GM23338 (cell line): ENCODE results near the gene BTBD9. TPM values are rescaled to one million over a fixed set of nuclear protein-coding genes. Genes with fewer than 3 reads are reported as not detected.

ENCODE experiments used
- ATAC-seq: fragments of 200-7000 bp; cut with Tn5 transposase; 3 replicates; pipeline ENCODE4 v1.9.1; 2020
- DNase-seq: peaks from one replicate; pipeline ENCODE4 v3.0.0-alpha.2; 2015; ENCODE audit warnings: low spot score
- H2AFZ ChIP-seq: fragments of 200-600 bp; sonication (generic); 2 replicates; pipeline ENCODE4 v1.8.0; 2016; ENCODE audit warnings: antibody characterized with exemption, mild to moderate bottlenecking, moderate library complexity
- H3F3A ChIP-seq: fragments of 200-600 bp; sonication (generic); replicated peaks from 2 replicates; pipeline ENCODE4 v1.8.0; 2017; ENCODE audit warnings: antibody characterized with exemption, mixed run types, low read depth
- H3K27ac ChIP-seq: fragments of 200-600 bp; sonication (generic); 2 replicates; pipeline ENCODE4 v1.6.1; 2016; ENCODE audit warnings: low read depth
- H3K27me3 ChIP-seq: fragments of 200-600 bp; sonication (generic); 2 replicates; pipeline ENCODE4 v1.8.0; 2016; ENCODE audit warnings: mild to moderate bottlenecking, mixed run types, moderate library complexity; ENCODE audit not compliant: insufficient read depth
- H3K36me3 ChIP-seq: fragments of 200-600 bp; sonication (generic); 2 replicates; pipeline ENCODE4 v1.8.0; 2016; ENCODE audit warnings: mild to moderate bottlenecking; ENCODE audit not compliant: insufficient read depth
- H3K4me1 ChIP-seq: fragments of 200-600 bp; sonication (generic); 2 replicates; pipeline ENCODE4 v1.8.0; 2016; ENCODE audit warnings: mild to moderate bottlenecking, moderate library complexity; ENCODE audit not compliant: insufficient read depth
- H3K4me2 ChIP-seq: fragments of 200-600 bp; sonication (generic); 2 replicates; pipeline ENCODE4 v1.7.1; 2017; ENCODE audit warnings: mixed run types
- H3K4me3 ChIP-seq: fragments of 200-600 bp; sonication (generic); 2 replicates; pipeline ENCODE4 v1.6.1; 2016; ENCODE audit warnings: mixed run types
- H3K79me2 ChIP-seq: fragments of 200-600 bp; sonication (generic); replicated peaks from 2 replicates; pipeline ENCODE4 v1.8.0; 2017; ENCODE audit warnings: mild to moderate bottlenecking; ENCODE audit not compliant: insufficient read depth
- H3K9me2 ChIP-seq: fragments of 200-600 bp; sonication (generic); 2 replicates; pipeline ENCODE4 v1.8.0; 2017; ENCODE audit not compliant: insufficient read depth
- H4K20me1 ChIP-seq: fragments of 200-600 bp; sonication (generic); replicated peaks from 2 replicates; pipeline ENCODE4 v1.8.0; 2017; ENCODE audit warnings: mild to moderate bottlenecking; ENCODE audit not compliant: insufficient read depth
- H3K27ac Mint-ChIP-seq: 2 replicates; pipeline ENCODE4 v1.8.0; 2020; ENCODE audit warnings: inconsistent platforms, mild to moderate bottlenecking, moderate library complexity, mixed read lengths
- H3K27me3 Mint-ChIP-seq: 3 replicates; pipeline ENCODE4 v1.8.0; 2022; ENCODE audit warnings: low read depth, mild to moderate bottlenecking, moderate library complexity, mixed read lengths, inconsistent platforms; ENCODE audit not compliant: insufficient read depth, poor library complexity
- H3K36me3 Mint-ChIP-seq: 3 replicates; pipeline ENCODE4 v1.8.0; 2021; ENCODE audit warnings: low read depth, mild to moderate bottlenecking, inconsistent platforms, moderate library complexity, mixed read lengths
- H3K4me1 Mint-ChIP-seq: 3 replicates; pipeline ENCODE4 v1.8.0; 2020; ENCODE audit warnings: mild to moderate bottlenecking, inconsistent platforms, mixed read lengths
- H3K4me3 Mint-ChIP-seq: 3 replicates; pipeline ENCODE4 v1.8.0; 2021; ENCODE audit warnings: moderate library complexity, mild to moderate bottlenecking, inconsistent platforms, mixed read lengths
- H3K9me3 Mint-ChIP-seq: 3 replicates; pipeline ENCODE4 v1.8.0; 2020; ENCODE audit warnings: moderate library complexity, mild to moderate bottlenecking, inconsistent platforms, mixed read lengths
- CTCF ChIP-seq, 2 experiments: fragments of 200-600 bp in 1 of 2; sonication (generic) in 1 of 2; conservative IDR thresholded peaks; 2 replicates each; pipeline versions ENCODE4 v1.5.1 to v1.6.1; 2016 to 2017; ENCODE audit warnings: antibody characterized with exemption in 2 of 2, low read depth in 2 of 2, mild to moderate bottlenecking in 2 of 2, moderate library complexity in 1 of 2
- EZH2 ChIP-seq: fragments of 200-600 bp; sonication (generic); IDR thresholded peaks from one replicate; pipeline ENCODE4 v1.8.0; 2017; ENCODE audit warnings: antibody characterized with exemption, mild to moderate bottlenecking, low read depth; ENCODE audit not compliant: unreplicated experiment
- JUNB ChIP-seq: IDR thresholded peaks from one replicate; pipeline ENCODE4 v1.6.1; 2016; ENCODE audit warnings: antibody characterized with exemption; ENCODE audit not compliant: unreplicated experiment
- NANOG ChIP-seq: IDR thresholded peaks from 2 replicates; pipeline ENCODE4 v1.6.1; 2016; ENCODE audit warnings: antibody characterized with exemption, borderline replicate concordance
- ZNF114 ChIP-seq: fragments of 250-450 bp; sonication (Bioruptor Pico); IDR thresholded peaks from 2 replicates; pipeline ENCODE4 v1.5.0; 2020; ENCODE audit warnings: mild to moderate bottlenecking, moderate library complexity
- ZNF331 ChIP-seq: fragments of 250-450 bp; sonication (Bioruptor Pico); IDR thresholded peaks from 2 replicates; pipeline ENCODE4 v1.5.0; 2020; ENCODE audit warnings: low read depth, mild to moderate bottlenecking, moderate library complexity
- polyA plus RNA-seq: library from polyadenylated mRNA; unstranded; fragments of >200 nt; fragmentation: Nextera tagmentation; extraction: Ambion mirVana; gene quantifications from 2 replicates; pipeline ENCODE4 v1.2.1, GENCODE V29; 2016
- total RNA-seq: library from RNA; depleted of rRNA; stranded (reverse); fragments of >200 nt; shearing (Covaris generic); gene quantifications from 2 replicates; pipeline ENCODE4 v1.2.3, GENCODE V29; 2014
- TF ChIP-seq, protein P1 (sequence below): fragments of 250-450 bp; sonication (Bioruptor Pico); IDR thresholded peaks from 2 replicates; pipeline ENCODE4 v1.5.0; 2020; ENCODE audit warnings: mild to moderate bottlenecking, moderate library complexity

The BTBD9 gene
- total and polyA plus RNA-seq, 2 experiments from 2014 or later = 4.2 to 5.3 TPM

DNA sequence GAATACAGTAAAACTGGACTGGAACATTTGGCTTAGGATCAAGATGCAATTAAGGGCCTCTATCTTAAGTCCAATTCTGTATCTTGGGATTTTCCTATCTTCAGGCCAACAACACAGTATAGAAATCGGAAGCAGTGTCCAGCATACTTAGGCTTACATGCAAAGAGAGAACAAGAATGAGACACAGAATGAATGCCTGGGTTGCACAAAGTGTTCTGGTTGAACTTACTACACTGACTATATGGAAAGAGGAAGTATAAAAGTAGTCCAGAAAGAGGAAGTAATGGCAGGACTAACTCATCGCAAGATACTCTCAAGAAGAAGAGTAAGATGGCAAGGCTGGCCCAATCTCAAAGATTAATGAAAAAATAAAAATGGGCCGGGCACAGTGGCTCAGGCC lies 87.6 kb downstream of the BTBD9 start (continued):
- TF ChIP-seq, protein P1, sequence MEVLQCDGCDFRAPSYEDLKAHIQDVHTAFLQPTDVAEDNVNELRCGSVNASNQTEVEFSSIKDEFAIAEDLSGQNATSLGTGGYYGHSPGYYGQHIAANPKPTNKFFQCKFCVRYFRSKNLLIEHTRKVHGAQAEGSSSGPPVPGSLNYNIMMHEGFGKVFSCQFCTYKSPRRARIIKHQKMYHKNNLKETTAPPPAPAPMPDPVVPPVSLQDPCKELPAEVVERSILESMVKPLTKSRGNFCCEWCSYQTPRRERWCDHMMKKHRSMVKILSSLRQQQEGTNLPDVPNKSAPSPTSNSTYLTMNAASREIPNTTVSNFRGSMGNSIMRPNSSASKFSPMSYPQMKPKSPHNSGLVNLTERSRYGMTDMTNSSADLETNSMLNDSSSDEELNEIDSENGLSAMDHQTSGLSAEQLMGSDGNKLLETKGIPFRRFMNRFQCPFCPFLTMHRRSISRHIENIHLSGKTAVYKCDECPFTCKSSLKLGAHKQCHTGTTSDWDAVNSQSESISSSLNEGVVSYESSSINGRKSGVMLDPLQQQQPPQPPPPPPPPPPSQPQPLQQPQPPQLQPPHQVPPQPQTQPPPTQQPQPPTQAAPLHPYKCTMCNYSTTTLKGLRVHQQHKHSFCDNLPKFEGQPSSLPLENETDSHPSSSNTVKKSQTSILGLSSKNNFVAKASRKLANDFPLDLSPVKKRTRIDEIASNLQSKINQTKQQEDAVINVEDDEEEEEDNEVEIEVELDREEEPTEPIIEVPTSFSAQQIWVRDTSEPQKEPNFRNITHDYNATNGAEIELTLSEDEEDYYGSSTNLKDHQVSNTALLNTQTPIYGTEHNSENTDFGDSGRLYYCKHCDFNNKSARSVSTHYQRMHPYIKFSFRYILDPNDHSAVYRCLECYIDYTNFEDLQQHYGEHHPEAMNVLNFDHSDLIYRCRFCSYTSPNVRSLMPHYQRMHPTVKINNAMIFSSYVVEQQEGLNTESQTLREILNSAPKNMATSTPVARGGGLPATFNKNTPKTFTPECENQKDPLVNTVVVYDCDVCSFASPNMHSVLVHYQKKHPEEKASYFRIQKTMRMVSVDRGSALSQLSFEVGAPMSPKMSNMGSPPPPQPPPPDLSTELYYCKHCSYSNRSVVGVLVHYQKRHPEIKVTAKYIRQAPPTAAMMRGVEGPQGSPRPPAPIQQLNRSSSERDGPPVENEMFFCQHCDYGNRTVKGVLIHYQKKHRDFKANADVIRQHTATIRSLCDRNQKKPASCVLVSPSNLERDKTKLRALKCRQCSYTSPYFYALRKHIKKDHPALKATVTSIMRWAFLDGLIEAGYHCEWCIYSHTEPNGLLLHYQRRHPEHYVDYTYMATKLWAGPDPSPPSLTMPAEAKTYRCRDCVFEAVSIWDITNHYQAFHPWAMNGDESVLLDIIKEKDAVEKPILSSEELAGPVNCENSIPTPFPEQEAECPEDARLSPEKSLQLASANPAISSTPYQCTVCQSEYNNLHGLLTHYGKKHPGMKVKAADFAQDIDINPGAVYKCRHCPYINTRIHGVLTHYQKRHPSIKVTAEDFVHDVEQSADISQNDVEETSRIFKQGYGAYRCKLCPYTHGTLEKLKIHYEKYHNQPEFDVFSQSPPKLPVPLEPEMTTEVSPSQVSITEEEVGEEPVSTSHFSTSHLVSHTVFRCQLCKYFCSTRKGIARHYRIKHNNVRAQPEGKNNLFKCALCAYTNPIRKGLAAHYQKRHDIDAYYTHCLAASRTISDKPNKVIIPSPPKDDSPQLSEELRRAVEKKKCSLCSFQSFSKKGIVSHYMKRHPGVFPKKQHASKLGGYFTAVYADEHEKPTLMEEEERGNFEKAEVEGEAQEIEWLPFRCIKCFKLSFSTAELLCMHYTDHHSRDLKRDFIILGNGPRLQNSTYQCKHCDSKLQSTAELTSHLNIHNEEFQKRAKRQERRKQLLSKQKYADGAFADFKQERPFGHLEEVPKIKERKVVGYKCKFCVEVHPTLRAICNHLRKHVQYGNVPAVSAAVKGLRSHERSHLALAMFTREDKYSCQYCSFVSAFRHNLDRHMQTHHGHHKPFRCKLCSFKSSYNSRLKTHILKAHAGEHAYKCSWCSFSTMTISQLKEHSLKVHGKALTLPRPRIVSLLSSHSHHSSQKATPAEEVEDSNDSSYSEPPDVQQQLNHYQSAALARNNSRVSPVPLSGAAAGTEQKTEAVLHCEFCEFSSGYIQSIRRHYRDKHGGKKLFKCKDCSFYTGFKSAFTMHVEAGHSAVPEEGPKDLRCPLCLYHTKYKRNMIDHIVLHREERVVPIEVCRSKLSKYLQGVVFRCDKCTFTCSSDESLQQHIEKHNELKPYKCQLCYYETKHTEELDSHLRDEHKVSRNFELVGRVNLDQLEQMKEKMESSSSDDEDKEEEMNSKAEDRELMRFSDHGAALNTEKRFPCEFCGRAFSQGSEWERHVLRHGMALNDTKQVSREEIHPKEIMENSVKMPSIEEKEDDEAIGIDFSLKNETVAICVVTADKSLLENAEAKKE (CRISPR knock-in tag) = no peak
- no peak for TF ChIP-seq ZNF114 (CRISPR knock-in tag)
- TF ChIP-seq NANOG = no peak
- no peak for TF ChIP-seq EZH2
- TF ChIP-seq CTCF (conservative IDR thresholded peaks at IDR 0.05; ENCODE audit: low read depth in 2 of 2) = no peak
- TF ChIP-seq ZNF331 (CRISPR knock-in tag) = no peak

DNA sequence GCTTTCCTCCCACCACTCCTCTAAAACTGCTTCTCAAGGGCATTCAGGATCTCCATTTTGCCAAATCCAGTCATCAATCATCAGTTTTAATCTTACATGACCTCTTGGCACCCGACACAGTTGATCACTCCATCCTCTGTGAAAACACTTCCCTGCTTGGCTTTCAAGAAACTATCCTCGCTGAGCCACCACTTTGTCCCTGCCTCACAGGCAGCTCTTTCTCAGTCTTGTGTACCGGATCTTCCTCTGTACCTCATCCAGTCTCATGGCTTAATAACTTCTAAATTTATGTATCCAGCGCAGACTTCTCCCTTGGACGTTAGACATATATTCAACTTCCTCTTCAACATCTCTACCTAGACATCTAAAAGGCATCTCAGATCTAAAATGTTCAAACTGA lies 89.9 kb downstream of the BTBD9 start:
- no peak overlapping the region for H2AFZ ChIP-seq
- Mint-ChIP-seq H3K4me1 (no peaks in the 10 kb centered on the region), H3K36me3 (no peaks in the 10 kb centered on the region; the same call in 2 of the 3 replicates), H3K9me3 (no peaks in the 10 kb centered on the region), H3K4me3 (no peak overlapping the region), H3K27ac (no peak overlapping the region), H3K27me3 (no peaks in the 10 kb centered on the region)
- no peaks in the 10 kb centered on the region for H3K27me3 ChIP-seq
- H3K4me3 ChIP-seq = no peak overlapping the region
- H3K36me3 ChIP-seq = no peaks in the 10 kb centered on the region
- H3K4me2 ChIP-seq = no peak overlapping the region
- DNase-seq (no peak), ATAC-seq (no peak)
- no peaks in the 10 kb centered on the region for H3K4me1 ChIP-seq
- H3K9me2 ChIP-seq = no peaks in the 10 kb centered on the region
- H3F3A ChIP-seq = no peaks in the 10 kb centered on the region
- no peaks in the 10 kb centered on the region for H3K79me2 ChIP-seq
- no peaks in the 10 kb centered on the region for H4K20me1 ChIP-seq
- H3K27ac ChIP-seq = no peak overlapping the region
- no peak for TF ChIP-seq JUNB
- TF ChIP-seq ZNF114 (CRISPR knock-in tag) = no peak
- TF ChIP-seq, protein P1 (CRISPR knock-in tag) = no peak
- TF ChIP-seq EZH2 = no peak
